Endothelial cell of umbilical vein (primary cell): ENCODE results near the gene TMEM183A. TPM values are rescaled to one million over a fixed set of nuclear protein-coding genes. Genes with fewer than 3 reads are reported as not detected.

Experiments
- BruUV-seq: library from RNA; stranded (reverse); fragments of 400-500 nt; replicated peaks from 2 replicates; lab custom pipeline; 2021; lab: Mats Ljungman, UMichigan
- CTCF ChIA-PET: fragments of 300-600, 350-600 bp; sonication (Branson Sonifier 250); formaldehyde crosslinking; loops from one replicate; lab custom pipeline; 2021; ENCODE audit warnings: antibody characterized with exemption, inconsistent platforms; lab: Charles Lee
- POLR2A ChIA-PET: fragments of 300-600, 350-600 bp; sonication (Branson Sonifier 250); formaldehyde crosslinking; loops from one replicate; lab custom pipeline; 2021; ENCODE audit warnings: antibody characterized with exemption, inconsistent platforms; lab: Charles Lee
- DNase-seq: peaks from one replicate; pipeline ENCODE4 v3.0.0-alpha.2; 2011; ENCODE audit warnings: low read depth, low spot score
- FAIRE-seq: peaks from 2 replicates; lab custom pipeline; 2011; peaks lifted over from hg19 to GRCh38; lab: Jason Lieb, UNC
- H2AFZ ChIP-seq: 2 replicates; pipeline ENCODE4 v1.6.0; 2012; ENCODE audit warnings: low read depth, low read length, control low read depth, inconsistent platforms
- H3K27ac ChIP-seq: 2 replicates; pipeline ENCODE4 v1.5.1; 2011; ENCODE audit warnings: low read depth, mild to moderate bottlenecking, control low read depth, low read length, moderate library complexity; ENCODE audit not compliant: insufficient read depth
- H3K27me3 ChIP-seq, 2 experiments: 2 replicates each; pipeline versions ENCODE4 v1.6.0 to v1.6.1; 2011; ENCODE audit warnings: low read length in 2 of 2, mixed read lengths in 1 of 2; ENCODE audit not compliant: control insufficient read depth in 2 of 2, insufficient read depth in 2 of 2
- H3K36me3 ChIP-seq, 2 experiments: 2 replicates in 1 of 2; 3 replicates in 1 of 2; pipeline ENCODE4 v1.5.1; 2011; ENCODE audit warnings: low read length in 2 of 2, mild to moderate bottlenecking in 1 of 2, moderate library complexity in 1 of 2; ENCODE audit not compliant: control insufficient read depth in 2 of 2, insufficient read depth in 2 of 2; ENCODE audit errors: extremely low read depth in 1 of 2
- H3K4me1 ChIP-seq: 3 replicates; pipeline ENCODE4 v1.5.1; 2011; ENCODE audit warnings: mild to moderate bottlenecking, low read length; ENCODE audit not compliant: control insufficient read depth, insufficient read depth; ENCODE audit errors: extremely low read depth
- H3K4me2 ChIP-seq: 2 replicates; pipeline ENCODE4 v1.6.1; 2011; ENCODE audit warnings: low read length, control low read depth, mixed read lengths; ENCODE audit not compliant: insufficient read depth
- H3K4me3 ChIP-seq, 3 experiments: fragments of 200-600 bp in 1 of 3; sonication (generic), shearing (Covaris generic) in 1 of 3; replicated peaks in 1 of 3; 2 replicates each; pipeline ENCODE4 v1.5.1; 2011 to 2016; ENCODE audit warnings: control low read depth in 3 of 3, low read length in 3 of 3, mild to moderate bottlenecking in 2 of 3, inconsistent platforms in 1 of 3, low read depth in 1 of 3, moderate library complexity in 1 of 3; ENCODE audit not compliant: insufficient read depth in 1 of 3
- H3K79me2 ChIP-seq: 2 replicates; pipeline ENCODE4 v1.6.0; 2012; ENCODE audit warnings: low read length, inconsistent platforms; ENCODE audit not compliant: control insufficient read depth, insufficient read depth
- H3K9ac ChIP-seq: replicated peaks from 2 replicates; pipeline ENCODE3; 2011; ENCODE audit warnings: low read length, control low read depth; ENCODE audit not compliant: insufficient read depth; ENCODE audit errors: extremely low read depth
- H3K9me1 ChIP-seq: replicated peaks from 3 replicates; pipeline ENCODE4 v1.6.0; 2011; ENCODE audit warnings: mild to moderate bottlenecking, low read length; ENCODE audit not compliant: control insufficient read depth, insufficient read depth; ENCODE audit errors: extremely low read depth
- H3K9me3 ChIP-seq: replicated peaks from 2 replicates; pipeline ENCODE4 v1.5.1; 2012; ENCODE audit warnings: low read length, inconsistent platforms; ENCODE audit not compliant: control insufficient read depth, insufficient read depth
- H4K20me1 ChIP-seq: replicated peaks from 2 replicates; pipeline ENCODE3; 2011; ENCODE audit warnings: mild to moderate bottlenecking, low read length; ENCODE audit not compliant: control insufficient read depth, insufficient read depth; ENCODE audit errors: extremely low read depth
- EZH2 ChIP-seq: IDR thresholded peaks from 2 replicates; pipeline ENCODE4 v1.6.1; 2012; ENCODE audit warnings: borderline replicate concordance, low read depth, mild to moderate bottlenecking, moderate library complexity, low read length, inconsistent platforms; ENCODE audit not compliant: severe bottlenecking
- FOS ChIP-seq: IDR thresholded peaks from 2 replicates; pipeline ENCODE4 v1.6.1; 2011; ENCODE audit warnings: mild to moderate bottlenecking, low read length, moderate library complexity, borderline replicate concordance; ENCODE audit not compliant: insufficient read depth
- GATA2 ChIP-seq: IDR thresholded peaks from 2 replicates; pipeline ENCODE4 v1.7.0; 2011; ENCODE audit warnings: low read depth, mild to moderate bottlenecking, moderate library complexity, mixed read lengths, low read length; ENCODE audit not compliant: insufficient read length, insufficient read depth
- JUN ChIP-seq: IDR thresholded peaks from 2 replicates; pipeline ENCODE4 v1.6.1; 2011; ENCODE audit warnings: borderline replicate concordance, low read depth; ENCODE audit not compliant: insufficient read length, insufficient read depth
- MAX ChIP-seq: IDR thresholded peaks from 2 replicates; pipeline ENCODE4 v1.6.1; 2011; ENCODE audit not compliant: insufficient read depth, insufficient read length
- MYC ChIP-seq: IDR thresholded peaks from one replicate; pipeline ENCODE4 v1.6.1; 2011; ENCODE audit warnings: mild to moderate bottlenecking, low read depth, low read length
- POLR2A ChIP-seq: IDR thresholded peaks from 2 replicates; pipeline ENCODE4 v1.6.1; 2012; ENCODE audit warnings: low read depth, mild to moderate bottlenecking, control low read depth, low read length
- POLR2AphosphoS5 ChIP-seq: IDR thresholded peaks from 2 replicates; pipeline ENCODE4 v1.6.1; 2012; ENCODE audit warnings: low read depth, mild to moderate bottlenecking, control low read depth, low read length, moderate library complexity; ENCODE audit not compliant: insufficient read depth
- dilution Hi-C: fragments of 300-500 bp; cut with MboI; formaldehyde crosslinking; loops from one replicate; pipeline ENCODE4 v1.15.0; 2019; ENCODE audit warnings: low sequenced_read_pairs; ENCODE audit not compliant: extremely low pct_ligation_motif_present
- intact Hi-C: fragments of 100-400 bp; cut with micrococcal nuclease; formaldehyde crosslinking; loops from one replicate; pipeline ENCODE4 v1.10.0; 2022
- polyA plus RNA-seq, 4 experiments: library from polyadenylated mRNA; depleted of rRNA in 3 of 4; stranded (reverse) in 3 of 4; unstranded in 1 of 4; fragments of >200 nt; gene quantifications; 2 replicates each; pipeline versions ENCODE4 v1.2.1 to v1.2.3, GENCODE V29; 2011 to 2012; ENCODE audit warnings: missing spikeins in 1 of 4
- total RNA-seq: library from RNA; stranded (reverse); gene quantifications from 2 replicates; pipeline ENCODE4 v1.2.3, GENCODE V29; 2021
- TF ChIP-seq, protein P1 (sequence below), 2 donors: IDR thresholded peaks; 1 replicate in 1 of 2; 2 replicates in 1 of 2; pipeline ENCODE4 v1.5.1; 2011; ENCODE audit warnings: low read length in 2 of 2, mild to moderate bottlenecking in 2 of 2, moderate library complexity in 2 of 2, control low read depth in 1 of 2, inconsistent platforms in 1 of 2, low read depth in 1 of 2; ENCODE audit not compliant: insufficient read depth in 1 of 2; ENCODE audit errors: extremely low read depth in 1 of 2

Gene TMEM183A
- total and polyA plus RNA-seq, 2 donors (not counting 3 experiments of a cell fraction or from before 2014, with no cell fraction given): 59.4 to 110 TPM

GRCh38 chr1:203036135-203036534 is 29.0 kb downstream of the TMEM183A start:
- H3K9ac ChIP-seq: no peak overlapping the region
- CTCF ChIA-PET: interaction anchor here (1.1 to 4.5 kb wide), 7 partner anchors 19 to 237 kb away, joined by 3 to 42 read pairs (median 6); no protein-coding TSS in a partner anchor
- no peak overlapping the region for H3K4me3 ChIP-seq
- no peaks in the 10 kb centered on the region for H3K9me3 ChIP-seq
- no peak overlapping the region for H2AFZ ChIP-seq
- dilution Hi-C loops (no loop called here), intact Hi-C loops (loop anchor here (5.0 to 10.0 kb wide), 2 partner anchors 81 to 289 kb away; no protein-coding TSS in a partner anchor)
- H3K36me3 ChIP-seq: no peaks in the 10 kb centered on the region
- no peaks in the 10 kb centered on the region for H3K4me1 ChIP-seq
- no peak overlapping the region for H3K4me2 ChIP-seq
- no peaks in the 10 kb centered on the region for H3K9me1 ChIP-seq
- H3K79me2 ChIP-seq: no peaks in the 10 kb centered on the region
- BruUV-seq: no TSS peak
- no peak for FAIRE-seq
- DNase-seq: no peak
- POLR2A ChIA-PET: no interaction called here
- H3K27ac ChIP-seq: no peak overlapping the region
- H3K27me3 ChIP-seq: peaks cover 3 to 17% of the 10 kb centered on the region in 2 experiments
- TF ChIP-seq MAX (no peak), GATA2 (no peak), JUN (no peak), POLR2AphosphoS5 (no peak), POLR2A (no peak), FOS (no peak), MYC (no peak), EZH2 (no peak)
- TF ChIP-seq, protein P1, sequence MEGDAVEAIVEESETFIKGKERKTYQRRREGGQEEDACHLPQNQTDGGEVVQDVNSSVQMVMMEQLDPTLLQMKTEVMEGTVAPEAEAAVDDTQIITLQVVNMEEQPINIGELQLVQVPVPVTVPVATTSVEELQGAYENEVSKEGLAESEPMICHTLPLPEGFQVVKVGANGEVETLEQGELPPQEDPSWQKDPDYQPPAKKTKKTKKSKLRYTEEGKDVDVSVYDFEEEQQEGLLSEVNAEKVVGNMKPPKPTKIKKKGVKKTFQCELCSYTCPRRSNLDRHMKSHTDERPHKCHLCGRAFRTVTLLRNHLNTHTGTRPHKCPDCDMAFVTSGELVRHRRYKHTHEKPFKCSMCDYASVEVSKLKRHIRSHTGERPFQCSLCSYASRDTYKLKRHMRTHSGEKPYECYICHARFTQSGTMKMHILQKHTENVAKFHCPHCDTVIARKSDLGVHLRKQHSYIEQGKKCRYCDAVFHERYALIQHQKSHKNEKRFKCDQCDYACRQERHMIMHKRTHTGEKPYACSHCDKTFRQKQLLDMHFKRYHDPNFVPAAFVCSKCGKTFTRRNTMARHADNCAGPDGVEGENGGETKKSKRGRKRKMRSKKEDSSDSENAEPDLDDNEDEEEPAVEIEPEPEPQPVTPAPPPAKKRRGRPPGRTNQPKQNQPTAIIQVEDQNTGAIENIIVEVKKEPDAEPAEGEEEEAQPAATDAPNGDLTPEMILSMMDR (IDR thresholded peaks at IDR 0.05; ENCODE audit: extremely low read depth in 1 of 2, insufficient read depth in 1 of 2, low read depth in 1 of 2, low read length in 2 of 2): no peak
- no peaks in the 10 kb centered on the region for H4K20me1 ChIP-seq
